Stimulated activated CD8-positive, alpha-beta memory T cell treated with anti-CD3 and anti-CD28 coated beads, Interleukin-4, amount 100 ng/mL, for 48 hours (primary cell): Measurements from ENCODE around the gene GTF3C1.
A peak's percentile ranks its signal among the peaks of the same experiment; 100 is the strongest.

Source experiments
- DNase-seq: peaks from one replicate; pipeline ENCODE4 v3.0.0-alpha.2; 2020

GTF3C1 gene

GRCh38 chr16:27421961-27422740, 127.6 kb downstream of the GTF3C1 start:
- no peak for DNase-seq

DNA sequence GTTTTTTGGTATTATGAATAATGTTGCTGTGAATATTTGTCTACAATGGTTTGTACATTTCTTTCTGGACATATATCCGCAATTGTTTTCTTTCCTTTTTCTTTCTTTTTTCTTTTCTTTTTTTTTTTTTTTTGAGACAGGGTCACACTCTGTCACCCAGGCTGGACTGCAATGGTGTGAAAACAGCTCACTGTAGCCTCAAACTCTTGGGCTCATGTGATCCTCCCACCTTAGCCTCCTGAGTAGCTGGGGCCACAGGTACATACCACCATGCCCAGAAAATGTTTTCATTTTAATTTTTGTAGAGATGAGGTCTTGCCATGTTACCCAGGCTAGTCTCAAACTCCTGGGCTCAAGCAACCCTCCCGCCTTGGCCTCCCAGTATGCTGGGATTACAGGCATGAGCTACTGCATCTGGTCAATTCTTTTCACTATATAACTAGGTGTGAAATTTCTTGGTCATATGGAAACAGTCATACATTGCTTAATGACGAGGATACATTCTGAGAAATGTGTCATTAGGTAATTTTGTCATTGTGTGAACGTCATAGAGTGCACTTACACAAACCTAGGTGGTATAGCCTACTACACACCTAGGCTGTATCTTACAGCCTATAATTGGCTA, 132.6 kb downstream of the GTF3C1 start:
- peak; percentile 53 for DNase-seq

DNA sequence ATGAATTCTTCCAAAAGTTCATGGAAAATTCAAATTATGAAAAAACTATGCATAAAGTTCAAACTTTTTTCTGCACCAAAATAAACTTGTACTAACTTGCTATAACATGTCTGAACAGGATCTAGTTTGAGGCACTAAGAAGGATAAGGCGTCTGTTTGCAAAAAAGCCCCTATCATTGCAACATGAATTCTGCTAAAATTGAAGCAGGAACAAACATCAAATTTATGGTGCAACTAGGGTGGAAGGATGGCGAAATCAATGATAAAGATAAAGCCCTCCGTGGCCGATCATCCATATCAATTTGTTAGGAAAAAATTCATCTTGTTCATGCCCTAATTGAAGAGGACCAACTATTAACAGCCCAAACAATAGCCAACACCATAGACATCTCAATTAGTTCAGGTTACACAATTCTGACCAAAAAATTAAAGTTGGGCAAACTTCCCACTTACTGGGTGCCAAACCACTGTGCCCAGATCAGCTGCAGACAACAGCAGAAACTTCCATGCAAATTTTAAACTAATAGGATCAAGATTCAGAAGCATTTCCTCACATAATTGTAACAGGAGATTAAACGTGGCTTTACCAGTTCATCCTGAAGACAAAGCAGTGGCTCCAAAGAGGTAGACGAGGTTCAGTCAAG, 134.8 kb downstream of the GTF3C1 start:
- DNase-seq = no peak

- DNase-seq = no peak
These were observed 135.8 kb downstream of the GTF3C1 start for GRCh38 chr16:27413956-27414355.

GRCh38 chr16:27410761-27411160, 139.0 kb downstream of the GTF3C1 start:
- DNase-seq = no peak
